OCI-M1 (cell line): Measurements from ENCODE around the gene PRPF19.

Experiments used
- DNase-seq: peaks from one replicate; lab custom pipeline; 2025; lab: John Stamatoyannopoulos, UW

Gene PRPF19

GRCh38 chr11:60905551-60906113, 753 bp downstream of the PRPF19 start:
- peak; percentile 53 for DNase-seq

- no peak for DNase-seq
These were observed 1.3 kb downstream of the PRPF19 start for GRCh38 chr11:60905047-60905446.

GRCh38 chr11:60902625-60903024, 3.8 kb downstream of the PRPF19 start:
- DNase-seq, result no peak

- DNase-seq, result no peak
These were observed 5.5 kb downstream of the PRPF19 start for GRCh38 chr11:60900673-60901404.

- no peak for DNase-seq
These were observed 6.4 kb downstream of the PRPF19 start for GRCh38 chr11:60899977-60900376.

- peak; percentile 76 for DNase-seq
These were observed 7.1 kb downstream of the PRPF19 start for GRCh38 chr11:60899046-60899936.

- DNase-seq, result no peak
These were observed 8.9 kb downstream of the PRPF19 start for GRCh38 chr11:60897496-60897895.

- DNase-seq, result no peak
These were observed 10.7 kb downstream of the PRPF19 start for GRCh38 chr11:60895687-60896086.

- DNase-seq, result peak; percentile 95
These were observed 15.2 kb downstream of the PRPF19 start for GRCh38 chr11:60891103-60891741.

GRCh38 chr11:60890696-60891095, 15.7 kb downstream of the PRPF19 start:
- DNase-seq, result no peak

GRCh38 chr11:60889869-60890311, 16.5 kb downstream of the PRPF19 start:
- DNase-seq, result peak; percentile 18

GRCh38 chr11:60887556-60887955, 18.8 kb downstream of the PRPF19 start:
- peak; percentile 63 for DNase-seq

GRCh38 chr11:60880643-60881282, 25.6 kb downstream of the PRPF19 start:
- no peak for DNase-seq

GRCh38 chr11:60879971-60880588, 26.3 kb downstream of the PRPF19 start:
- DNase-seq, result no peak

GRCh38 chr11:60879104-60879503, 27.3 kb downstream of the PRPF19 start:
- no peak for DNase-seq

GRCh38 chr11:60878245-60879101, 27.9 kb downstream of the PRPF19 start:
- DNase-seq, result no peak

- DNase-seq, result no peak
These were observed 30.3 kb downstream of the PRPF19 start for GRCh38 chr11:60876168-60876485.

- no peak for DNase-seq
These were observed 30.8 kb downstream of the PRPF19 start for GRCh38 chr11:60875366-60876167.
